Inflammatory macrophage (primary cell): ENCODE data around the gene SMAD6.
A peak's percentile ranks its signal among the peaks of the same experiment; 100 is the strongest.

Source experiments
- DNase-seq, 2 donors: peaks; one replicate each; pipeline ENCODE4 v3.0.0-alpha.2; 2020 to 2022

The SMAD6 gene

GRCh38 chr15:66704019-66704802, 2.2 kb downstream of the SMAD6 start:
- DNase-seq = no peak

GRCh38 chr15:66704803-66705153, 2.7 kb downstream of the SMAD6 start:
- DNase-seq = no peak

- no peak for DNase-seq
These were observed 3.5 kb downstream of the SMAD6 start for GRCh38 chr15:66705277-66706146.

- DNase-seq = peak in 1 of 2 donors; percentile 7
These were observed 4.2 kb downstream of the SMAD6 start for GRCh38 chr15:66706225-66706732.

- no peak for DNase-seq
These were observed 4.8 kb downstream of the SMAD6 start for GRCh38 chr15:66706840-66707239.

- no peak for DNase-seq
These were observed 5.5 kb downstream of the SMAD6 start for GRCh38 chr15:66707310-66708082.

GRCh38 chr15:66708389-66708788, 6.4 kb downstream of the SMAD6 start:
- no peak for DNase-seq

GRCh38 chr15:66709884-66710283, 7.8 kb downstream of the SMAD6 start:
- no peak for DNase-seq

- DNase-seq = no peak
These were observed 9.2 kb downstream of the SMAD6 start for GRCh38 chr15:66711260-66711659.

GRCh38 chr15:66711862-66712261, 9.8 kb downstream of the SMAD6 start:
- no peak for DNase-seq

GRCh38 chr15:66713843-66714508, 11.9 kb downstream of the SMAD6 start:
- DNase-seq = peak in 1 of 2 donors; percentile 23

GRCh38 chr15:66714543-66714981, 12.5 kb downstream of the SMAD6 start:
- DNase-seq = peak in 1 of 2 donors; percentile 32

- DNase-seq = no peak
These were observed 13.2 kb downstream of the SMAD6 start for GRCh38 chr15:66715181-66715624.

GRCh38 chr15:66715720-66716655, 14.0 kb downstream of the SMAD6 start:
- DNase-seq = peak; percentile 54 to 61

GRCh38 chr15:66716656-66717020, 14.6 kb downstream of the SMAD6 start:
- no peak for DNase-seq

GRCh38 chr15:66718220-66718988, 16.4 kb downstream of the SMAD6 start:
- no peak for DNase-seq

GRCh38 chr15:66719471-66719870, 17.4 kb downstream of the SMAD6 start:
- no peak for DNase-seq

GRCh38 chr15:66720206-66721010, 18.4 kb downstream of the SMAD6 start:
- DNase-seq = peak; percentile 70 to 85

GRCh38 chr15:66721020-66721419, 19.0 kb downstream of the SMAD6 start:
- DNase-seq = no peak
